Muscle layer of duodenum (tissue), 2 donors: ENCODE results near the gene VPS18.

Experiments used
- H3K27ac ChIP-seq: one replicate; pipeline ENCODE4 v1.7.0; 2013; ENCODE audit warnings: mild to moderate bottlenecking, low read length
- H3K27me3 ChIP-seq: one replicate; pipeline ENCODE4 v1.7.0; 2013; ENCODE audit warnings: low read depth, mild to moderate bottlenecking, control low read depth, low read length
- H3K36me3 ChIP-seq, 2 donors: one replicate each; pipeline ENCODE4 v1.7.0; 2013; ENCODE audit warnings: low read length in 2 of 2, control low read depth in 1 of 2, mild to moderate bottlenecking in 1 of 2; ENCODE audit not compliant: insufficient read depth in 2 of 2, control insufficient read depth in 1 of 2
- H3K4me1 ChIP-seq, 2 donors: one replicate each; pipeline ENCODE4 v1.7.0; 2013; ENCODE audit warnings: low read length in 2 of 2, mild to moderate bottlenecking in 2 of 2, control low read depth in 1 of 2, moderate library complexity in 1 of 2; ENCODE audit not compliant: insufficient read depth in 2 of 2, control insufficient read depth in 1 of 2
- H3K4me3 ChIP-seq, 2 donors: one replicate each; pipeline ENCODE4 v1.7.0; 2013; ENCODE audit warnings: low read length in 2 of 2, low read depth in 1 of 2, mild to moderate bottlenecking in 1 of 2
- H3K9me3 ChIP-seq, 2 donors: one replicate each; pipeline ENCODE4 v1.7.0; 2013; ENCODE audit warnings: low read length in 2 of 2, control low read depth in 1 of 2, mild to moderate bottlenecking in 1 of 2; ENCODE audit not compliant: control insufficient read depth in 1 of 2
- donor health status: healthy.

Gene VPS18

GRCh38 chr15:40871749-40872617 is 22.3 kb upstream of the VPS18 start:
- no peaks in the 10 kb centered on the region for H3K27me3 ChIP-seq
- H3K36me3 ChIP-seq = no peaks in the 10 kb centered on the region
- peaks cover 0 to 10% of the 10 kb centered on the region in 2 donors for H3K4me1 ChIP-seq
- H3K9me3 ChIP-seq = no peaks in the 10 kb centered on the region
- no peak overlapping the region for H3K27ac ChIP-seq
- H3K4me3 ChIP-seq = no peak overlapping the region

GRCh38 chr15:40872791-40873693 is 21.2 kb upstream of the VPS18 start:
- H3K27me3 ChIP-seq = no peaks in the 10 kb centered on the region
- no peaks in the 10 kb centered on the region for H3K36me3 ChIP-seq
- peaks cover 0 to 10% of the 10 kb centered on the region in 2 donors for H3K4me1 ChIP-seq
- peak overlapping the region in 1 of 2 donors; percentile 78 for H3K4me3 ChIP-seq
- no peak overlapping the region for H3K27ac ChIP-seq
- no peaks in the 10 kb centered on the region for H3K9me3 ChIP-seq

- Histone ChIP-seq H3K36me3 (no peaks in the 10 kb centered on the region), H3K9me3 (no peaks in the 10 kb centered on the region), H3K27me3 (no peaks in the 10 kb centered on the region), H3K4me3 (peak within 1 kb of the TSS; percentile 7 to 78), H3K4me1 (peaks cover 0 to 10% of the 10 kb centered on the region in 2 donors), H3K27ac (no peak within 1 kb of the TSS)
These were observed 20.3 kb upstream of the VPS18 start, which contains the start of gene RHOV for GRCh38 chr15:40873694-40874561. RHOV (minus strand) TSS chr15:40874234; CDS start chr15:40874139, 95 bp downstream.

GRCh38 chr15:40875991-40876730 is 18.1 kb upstream of the VPS18 start:
- Histone ChIP-seq H3K9me3 (no peaks in the 10 kb centered on the region), H3K4me3 (no peak overlapping the region), H3K36me3 (no peaks in the 10 kb centered on the region), H3K4me1 (peaks cover 0 to 10% of the 10 kb centered on the region in 2 donors), H3K27ac (no peak overlapping the region), H3K27me3 (no peaks in the 10 kb centered on the region)

GRCh38 chr15:40877694-40878093 is 16.6 kb upstream of the VPS18 start:
- Histone ChIP-seq H3K27ac (no peak overlapping the region), H3K4me3 (no peak overlapping the region), H3K9me3 (no peaks in the 10 kb centered on the region), H3K36me3 (no peaks in the 10 kb centered on the region), H3K4me1 (peaks cover 0 to 10% of the 10 kb centered on the region in 2 donors), H3K27me3 (no peaks in the 10 kb centered on the region)

- no peak overlapping the region for H3K4me3 ChIP-seq
- no peak overlapping the region for H3K27ac ChIP-seq
- H3K27me3 ChIP-seq = no peaks in the 10 kb centered on the region
- H3K9me3 ChIP-seq = peaks cover 0 to 2% of the 10 kb centered on the region in 2 donors
- H3K4me1 ChIP-seq = peaks cover 0 to 5% of the 10 kb centered on the region in 2 donors
- no peaks in the 10 kb centered on the region for H3K36me3 ChIP-seq
These were observed 15.5 kb upstream of the VPS18 start for GRCh38 chr15:40878785-40879184.

GRCh38 chr15:40879609-40880008 is 14.6 kb upstream of the VPS18 start:
- no peaks in the 10 kb centered on the region for H3K4me1 ChIP-seq
- H3K9me3 ChIP-seq = peaks cover 0 to 2% of the 10 kb centered on the region in 2 donors
- H3K4me3 ChIP-seq = no peak overlapping the region
- no peaks in the 10 kb centered on the region for H3K36me3 ChIP-seq
- H3K27me3 ChIP-seq = no peaks in the 10 kb centered on the region
- H3K27ac ChIP-seq = no peak overlapping the region

- Histone ChIP-seq H3K4me3 (no peak overlapping the region), H3K9me3 (peaks cover 0 to 2% of the 10 kb centered on the region in 2 donors), H3K27ac (no peak overlapping the region), H3K36me3 (no peaks in the 10 kb centered on the region), H3K4me1 (no peaks in the 10 kb centered on the region), H3K27me3 (no peaks in the 10 kb centered on the region)
These were observed 12.9 kb upstream of the VPS18 start for GRCh38 chr15:40881351-40881750.

GRCh38 chr15:40886586-40886985 is 7.7 kb upstream of the VPS18 start:
- Histone ChIP-seq H3K4me1 (no peaks in the 10 kb centered on the region), H3K9me3 (peaks cover 0 to 2% of the 10 kb centered on the region in 2 donors), H3K27me3 (no peaks in the 10 kb centered on the region), H3K4me3 (no peak overlapping the region), H3K27ac (no peak overlapping the region), H3K36me3 (no peaks in the 10 kb centered on the region)

GRCh38 chr15:40889112-40889511 is 5.1 kb upstream of the VPS18 start:
- no peaks in the 10 kb centered on the region for H3K36me3 ChIP-seq
- no peaks in the 10 kb centered on the region for H3K9me3 ChIP-seq
- H3K27me3 ChIP-seq = no peaks in the 10 kb centered on the region
- H3K4me3 ChIP-seq = no peak overlapping the region
- H3K4me1 ChIP-seq = peaks cover 0 to 5% of the 10 kb centered on the region in 2 donors
- H3K27ac ChIP-seq = no peak overlapping the region
